K562 (cell line): ENCODE measurements around the gene MANEA. TPM values are rescaled to one million over a fixed set of nuclear protein-coding genes. Genes with fewer than 3 reads are reported as not detected.

ENCODE experiments used
- BRF1 ChIP-seq: IDR thresholded peaks from 3 replicates; pipeline ENCODE4 v1.6.1; 2011; ENCODE audit warnings: borderline replicate concordance, mild to moderate bottlenecking; ENCODE audit not compliant: insufficient read length; ENCODE audit errors: extremely low read depth
- HIVEP1 ChIP-seq: fragments of 250-450 bp; sonication (Bioruptor Pico); IDR thresholded peaks from 2 replicates; pipeline ENCODE4 v1.4.0; 2020; ENCODE audit warnings: mild to moderate bottlenecking
- MTA3 ChIP-seq: fragments of 450-650 bp; formaldehyde crosslinking; IDR thresholded peaks from 2 replicates; pipeline ENCODE4 v1.6.1; 2017; ENCODE audit warnings: mild to moderate bottlenecking, borderline replicate concordance
- PHTF2 ChIP-seq: fragments of 250-450 bp; sonication (Bioruptor Pico); IDR thresholded peaks from 2 replicates; pipeline ENCODE4 v1.5.0; 2021; ENCODE audit warnings: mild to moderate bottlenecking
- PRMT5 ChIP-seq: sonication (generic); formaldehyde crosslinking; IDR thresholded peaks from 2 replicates; pipeline ENCODE4 v1.5.0; 2020; ENCODE audit warnings: missing genetic modification reagents
- REST ChIP-seq, 2 experiments: fragments of 450-650 bp; formaldehyde crosslinking in 1 of 2; IDR thresholded peaks; 2 replicates each; pipeline versions ENCODE4 v1.4.0 to v1.6.1; 2014 to 2020; ENCODE audit warnings: mild to moderate bottlenecking in 2 of 2, borderline replicate concordance in 1 of 2, low read depth in 1 of 2
- TFAM ChIP-seq: fragments of 250-450 bp; sonication (Bioruptor Pico); conservative IDR thresholded peaks from 2 replicates; pipeline ENCODE4 v1.5.0; 2021; ENCODE audit warnings: mild to moderate bottlenecking, moderate library complexity
- ZNF717 ChIP-seq: fragments of 250-450 bp; sonication (Bioruptor Pico); IDR thresholded peaks from 2 replicates; pipeline ENCODE4 v1.5.0; 2021
- polyA plus RNA-seq, 8 experiments: library from polyadenylated mRNA; depleted of rRNA in 4 of 8; stranded (reverse) in 5 of 8; unstranded in 3 of 8; fragments of >200 nt; fragmentation: Nextera tagmentation in 2 of 8; fragmentation: Illumina TruSeq in 1 of 8; extraction: Ambion mirVana in 2 of 8; extraction: Trizol in 1 of 8; gene quantifications; 2 replicates each; pipeline versions ENCODE4 v1.2.1 to v1.2.3, GENCODE V29; 2011 to 2014; ENCODE audit warnings: inconsistent platforms in 1 of 8, missing spikeins in 1 of 8
- total RNA-seq, 7 experiments: library from RNA; depleted of rRNA in 6 of 7; stranded (reverse); fragments of >200 nt in 6 of 7; fragmentation: Illumina TruSeq in 2 of 7; extraction: Trizol in 2 of 7; gene quantifications; 2 replicates each; pipeline versions ENCODE4 v1.2.1 to v1.2.3, GENCODE V29; 2011 to 2021; ENCODE audit warnings: low replicate concordance in 1 of 7

Gene MANEA
- total and polyA plus RNA-seq, 9 of the 15 experiments (the other 6 are each of a cell fraction or from before 2014, with no cell fraction given): 4.8 to 16.1 (median 11.4) TPM

- TF ChIP-seq REST (IDR thresholded peaks at IDR 0.05; ENCODE audit: borderline replicate concordance) (no peak), REST (CRISPR knock-in tag; IDR thresholded peaks at IDR 0.05; ENCODE audit: low read depth) (no peak), ZNF717 (CRISPR knock-in tag) (no peak), PHTF2 (CRISPR knock-in tag) (no peak), PRMT5 (CRISPR knock-in tag) (no peak), HIVEP1 (CRISPR knock-in tag) (no peak), BRF1 (no peak), MTA3 (no peak), TFAM (CRISPR knock-in tag) (no peak)
These were observed 3.7 kb downstream of the MANEA start (continued) for GRCh38 chr6:95581073-95581472.
